GM10248 (cell line): ENCODE measurements around the gene CD247.

Experiments used
- CTCF ChIA-PET: fragments of 300-600 bp; sonication (Branson Sonifier 250); formaldehyde crosslinking; extraction: SDS; loops from one replicate; lab custom pipeline; 2021; ENCODE audit warnings: antibody characterized with exemption; lab: Yijun Ruan, JAX
- POLR2A ChIA-PET: fragments of 350-650 bp; sonication (Branson Sonifier 250); formaldehyde crosslinking; extraction: SDS; loops from one replicate; lab custom pipeline; 2020; ENCODE audit warnings: antibody characterized with exemption; lab: Yijun Ruan, JAX
- DNase-seq: peaks from one replicate; pipeline ENCODE4 v3.0.0; 2012; ENCODE audit errors: extremely low spot score
- TF ChIP-seq, protein P1 (sequence below): IDR thresholded peaks from 2 replicates; pipeline ENCODE4 v1.5.1; 2012; ENCODE audit warnings: mild to moderate bottlenecking, low read depth; ENCODE audit errors: extremely low read depth, missing control alignments, control extremely low read depth

Gene CD247

DNA sequence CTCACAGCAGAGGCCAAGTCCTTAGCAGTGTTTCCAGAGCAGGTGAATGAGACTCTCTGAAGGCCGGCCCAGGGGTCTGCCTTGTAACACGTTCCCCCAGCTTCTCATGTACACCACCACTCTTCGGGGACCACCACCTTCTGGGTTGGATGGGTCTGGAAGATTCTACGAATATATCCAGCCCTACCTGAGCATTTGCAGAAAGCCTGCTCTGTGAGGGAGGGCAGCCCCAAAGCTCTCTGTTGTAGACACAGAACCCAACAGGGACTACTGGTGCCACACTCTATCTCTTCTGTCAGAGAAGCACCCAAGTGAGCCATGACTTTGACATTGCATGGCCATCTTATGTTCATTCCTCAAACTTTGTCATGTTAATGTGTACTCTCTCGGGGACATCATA is 61.8 kb downstream of the CD247 start:
- POLR2A ChIA-PET, result no interaction called here
- CTCF ChIA-PET, result interaction anchor here (1.0 to 3.0 kb wide), 12 partner anchors 9 to 398 kb away, joined by 3 to 12 read pairs (median 4); no protein-coding TSS in a partner anchor
- TF ChIP-seq, protein P1, sequence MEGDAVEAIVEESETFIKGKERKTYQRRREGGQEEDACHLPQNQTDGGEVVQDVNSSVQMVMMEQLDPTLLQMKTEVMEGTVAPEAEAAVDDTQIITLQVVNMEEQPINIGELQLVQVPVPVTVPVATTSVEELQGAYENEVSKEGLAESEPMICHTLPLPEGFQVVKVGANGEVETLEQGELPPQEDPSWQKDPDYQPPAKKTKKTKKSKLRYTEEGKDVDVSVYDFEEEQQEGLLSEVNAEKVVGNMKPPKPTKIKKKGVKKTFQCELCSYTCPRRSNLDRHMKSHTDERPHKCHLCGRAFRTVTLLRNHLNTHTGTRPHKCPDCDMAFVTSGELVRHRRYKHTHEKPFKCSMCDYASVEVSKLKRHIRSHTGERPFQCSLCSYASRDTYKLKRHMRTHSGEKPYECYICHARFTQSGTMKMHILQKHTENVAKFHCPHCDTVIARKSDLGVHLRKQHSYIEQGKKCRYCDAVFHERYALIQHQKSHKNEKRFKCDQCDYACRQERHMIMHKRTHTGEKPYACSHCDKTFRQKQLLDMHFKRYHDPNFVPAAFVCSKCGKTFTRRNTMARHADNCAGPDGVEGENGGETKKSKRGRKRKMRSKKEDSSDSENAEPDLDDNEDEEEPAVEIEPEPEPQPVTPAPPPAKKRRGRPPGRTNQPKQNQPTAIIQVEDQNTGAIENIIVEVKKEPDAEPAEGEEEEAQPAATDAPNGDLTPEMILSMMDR, result no peak

DNA sequence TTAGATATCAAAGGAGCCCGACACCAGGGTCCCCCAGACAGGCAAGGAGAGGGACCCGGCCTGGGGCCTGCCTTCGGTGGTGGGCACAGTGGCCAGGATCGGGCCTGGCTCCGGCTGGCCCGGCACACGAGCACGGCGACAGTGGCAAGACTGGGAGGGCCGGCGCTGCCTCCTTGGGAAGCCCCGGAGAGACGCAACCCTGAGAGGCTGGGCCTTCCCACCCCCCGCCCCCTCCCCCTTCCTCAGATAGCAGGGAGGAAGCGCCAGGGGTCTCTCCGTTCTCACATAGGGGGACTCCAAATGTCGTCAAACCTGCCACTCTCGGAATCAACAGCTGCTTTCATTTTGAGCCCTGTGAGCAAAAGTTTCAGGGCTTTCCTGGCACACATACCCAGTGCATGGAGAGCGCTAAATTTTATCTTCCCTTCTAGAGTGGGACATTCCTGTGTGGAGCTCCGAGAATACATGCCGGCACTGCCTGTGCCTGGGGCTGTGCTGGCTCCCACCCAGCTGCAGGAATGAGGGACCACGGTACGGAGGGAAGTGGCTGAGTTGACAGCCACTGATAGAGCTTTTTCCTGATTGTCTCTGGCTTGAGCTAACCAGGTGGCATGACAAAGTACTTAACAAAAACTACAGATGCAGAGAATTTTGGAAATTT is 62.4 kb downstream of the CD247 start:
- POLR2A ChIA-PET, result no interaction called here
- DNase-seq, result peak; percentile 55
- TF ChIP-seq, protein P1, result no peak
- CTCF ChIA-PET, result interaction anchor here (0.8 to 3.0 kb wide), 13 partner anchors 8 to 398 kb away, joined by 3 to 12 read pairs (median 3); no protein-coding TSS in a partner anchor

More for the DNA sequence above, 61.8 kb downstream of the CD247 start:
- DNase-seq, result no peak

DNA sequence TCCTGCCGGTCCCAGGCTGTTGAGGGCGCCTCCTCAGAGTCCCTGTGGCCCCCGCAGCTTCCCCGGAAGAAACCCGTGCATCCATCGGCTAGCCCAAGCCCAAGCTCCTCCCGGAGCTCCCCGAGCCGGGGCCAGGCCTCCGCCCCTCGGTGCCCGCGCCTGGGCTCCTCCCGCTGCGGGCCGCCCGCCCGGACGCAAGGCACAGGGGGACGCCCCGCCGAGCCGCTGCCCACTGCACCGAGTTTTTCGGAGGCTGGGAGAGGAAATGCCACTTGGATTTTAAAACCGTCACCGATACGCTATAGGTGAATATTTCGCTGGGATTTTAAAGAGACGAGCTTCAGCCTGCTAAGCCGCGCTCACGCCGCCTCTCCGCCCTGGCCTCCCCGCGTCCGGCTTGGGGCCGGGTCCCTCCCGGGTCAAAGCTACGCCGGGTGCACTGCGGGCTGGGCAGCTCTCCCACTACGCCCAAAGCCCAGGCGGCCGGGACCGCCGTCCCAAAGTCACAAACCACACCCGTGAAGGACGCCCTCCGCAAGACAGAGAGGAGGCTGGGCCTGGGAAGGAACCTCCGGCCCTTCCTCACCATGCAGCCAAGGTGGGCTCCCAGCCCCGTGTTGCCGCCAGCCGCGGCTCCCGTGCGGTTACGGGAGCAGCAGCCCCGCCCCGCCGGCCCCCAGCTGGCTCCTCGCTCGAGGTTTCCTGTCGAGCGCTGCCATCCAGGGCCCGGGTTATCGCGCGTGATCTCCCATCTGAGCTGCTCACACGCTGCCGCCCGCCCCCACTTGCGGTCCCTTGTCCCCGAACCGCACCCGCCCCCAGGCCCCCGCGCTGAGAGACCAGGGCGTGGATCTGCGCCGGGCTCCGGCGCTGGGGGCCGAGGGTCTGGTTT is 63.2 kb downstream of the CD247 start:
- DNase-seq, result peak; percentile 67
- TF ChIP-seq, protein P1, result no peak
- POLR2A ChIA-PET, result interaction anchor here (0.6 kb wide), 1 partner anchor 99 kb away, joined by 3 read pairs; the partner anchor contains the start of gene CREG1
- CTCF ChIA-PET, result interaction anchor here (0.8 to 3.0 kb wide), 16 partner anchors 7 to 545 kb away, joined by 3 to 12 read pairs (median 4); no protein-coding TSS in a partner anchor

DNA sequence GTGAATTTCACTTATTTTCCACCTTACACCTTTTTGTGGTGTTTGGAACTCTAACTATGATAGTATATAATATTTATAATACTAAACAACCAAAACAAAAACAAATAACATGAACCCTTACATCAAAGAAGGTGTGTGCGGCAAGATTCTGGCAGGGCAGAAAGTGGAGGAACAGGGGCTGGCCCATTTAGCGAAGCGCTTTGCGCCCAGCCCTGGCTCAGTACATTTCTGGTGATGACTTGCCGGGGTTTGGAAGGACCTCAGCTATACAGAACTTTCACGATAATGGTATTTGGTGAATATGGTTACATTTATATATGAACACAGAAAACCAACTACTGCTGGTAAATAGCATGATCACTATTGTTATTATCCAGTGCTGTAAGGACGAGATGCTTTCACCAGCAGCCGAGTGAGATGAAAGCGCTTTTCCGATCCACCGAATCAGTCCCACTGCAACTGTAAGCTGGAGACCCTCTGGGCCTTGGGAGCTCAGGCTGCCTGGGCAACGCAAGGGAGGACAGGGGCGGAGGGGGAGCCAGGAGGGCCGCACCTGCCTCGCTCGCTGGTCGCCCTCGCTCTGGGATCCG is 63.9 kb downstream of the CD247 start:
- TF ChIP-seq, protein P1, result no peak
- ChIA-PET CTCF (interaction anchor here (1.2 to 3.0 kb wide), 9 partner anchors 11 to 544 kb away, joined by 3 to 12 read pairs (median 4); no protein-coding TSS in a partner anchor), POLR2A (interaction anchor here (0.6 kb wide), 1 partner anchor 100 kb away, joined by 3 read pairs; the partner anchor contains the start of gene CREG1)
- DNase-seq, result no peak

DNA sequence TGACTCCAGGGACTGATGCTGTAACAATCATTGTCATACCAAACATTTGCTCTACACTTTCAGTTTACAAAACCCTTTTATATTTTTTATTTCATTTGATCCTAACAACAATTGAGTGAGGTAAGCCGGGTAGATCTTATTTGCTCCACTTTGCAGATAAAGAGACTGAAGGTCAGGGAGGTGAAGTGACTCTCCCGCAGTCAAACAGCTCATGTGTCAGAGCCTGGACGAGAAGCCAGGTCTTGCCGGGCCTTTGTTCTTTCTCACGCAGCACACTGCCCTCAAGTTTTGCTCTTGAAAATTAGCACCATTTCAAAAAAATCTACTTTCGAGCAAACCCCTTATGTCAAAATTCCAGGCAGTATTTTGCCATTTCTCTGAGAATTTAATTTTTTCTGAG is 65.2 kb downstream of the CD247 start:
- ChIA-PET CTCF (interaction anchor here (1.6 to 2.8 kb wide), 2 partner anchors 10 to 80 kb away, joined by 4 to 8 read pairs; no protein-coding TSS in a partner anchor), POLR2A (no interaction called here)
- no peak for DNase-seq
- TF ChIP-seq, protein P1, result no peak

DNA sequence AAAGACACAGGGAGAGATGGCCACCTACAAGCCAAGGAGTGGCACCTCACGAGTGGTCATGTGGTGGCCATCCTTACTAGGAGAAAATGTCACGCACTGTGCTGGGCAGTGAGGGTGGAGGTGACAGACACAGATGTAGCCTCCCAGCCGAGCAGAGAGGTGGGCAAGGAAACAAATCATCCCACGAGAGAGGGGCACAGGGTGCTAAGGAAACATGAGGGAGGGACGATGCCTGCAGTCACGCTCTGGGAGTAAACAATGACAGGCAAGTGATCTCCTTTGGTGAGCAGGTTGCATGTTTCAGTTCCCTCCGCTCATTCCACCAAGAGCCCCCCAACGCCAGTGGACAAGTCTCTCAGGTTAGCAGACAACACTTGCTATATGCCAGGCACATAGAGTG is 65.8 kb downstream of the CD247 start:
- ChIA-PET POLR2A (no interaction called here), CTCF (interaction anchor here (1.6 to 2.8 kb wide), 2 partner anchors 9 to 81 kb away, joined by 4 to 8 read pairs; no protein-coding TSS in a partner anchor)
- TF ChIP-seq, protein P1, result no peak
- DNase-seq, result no peak
